A549 (cell line): ENCODE results near the gene TMTC1.

Experiments
- BHLHE40 ChIP-seq: IDR thresholded peaks from 2 replicates; pipeline ENCODE4 v1.6.1; 2012; ENCODE audit warnings: low read depth, low read length, inconsistent platforms
- CTCF ChIP-seq: fragments of >200 bp; sonication (Bioruptor Twin); formaldehyde crosslinking; IDR thresholded peaks from 3 replicates; pipeline ENCODE4 v1.5.1; 2016
- KDM1A ChIP-seq: fragments of 200-600 bp; sonication (generic); IDR thresholded peaks from 2 replicates; pipeline ENCODE4 v1.6.1; 2016; ENCODE audit warnings: low read depth, mild to moderate bottlenecking
- NR3C1 ChIP-seq: fragments of >200 bp; sonication (Bioruptor Twin); formaldehyde crosslinking; IDR thresholded peaks from 3 replicates; pipeline ENCODE4 v1.6.1; 2017
- POLR2A ChIP-seq: IDR thresholded peaks from 2 replicates; pipeline ENCODE4 v1.6.1; 2012; ENCODE audit warnings: mild to moderate bottlenecking, low read length
- RAD21 ChIP-seq, 2 experiments: fragments of >200 bp in 1 of 2; sonication (Bioruptor Twin) in 1 of 2; formaldehyde crosslinking in 1 of 2; IDR thresholded peaks in 1 of 2; conservative IDR thresholded peaks in 1 of 2; 2 replicates in 1 of 2; 3 replicates in 1 of 2; pipeline ENCODE4 v1.6.1; 2012 to 2018; ENCODE audit warnings: inconsistent platforms in 1 of 2
- RFX5 ChIP-seq: fragments of 450-650 bp; IDR thresholded peaks from 2 replicates; pipeline ENCODE4 v1.7.1; 2014; ENCODE audit warnings: antibody characterized with exemption, mild to moderate bottlenecking, moderate library complexity

DNA sequence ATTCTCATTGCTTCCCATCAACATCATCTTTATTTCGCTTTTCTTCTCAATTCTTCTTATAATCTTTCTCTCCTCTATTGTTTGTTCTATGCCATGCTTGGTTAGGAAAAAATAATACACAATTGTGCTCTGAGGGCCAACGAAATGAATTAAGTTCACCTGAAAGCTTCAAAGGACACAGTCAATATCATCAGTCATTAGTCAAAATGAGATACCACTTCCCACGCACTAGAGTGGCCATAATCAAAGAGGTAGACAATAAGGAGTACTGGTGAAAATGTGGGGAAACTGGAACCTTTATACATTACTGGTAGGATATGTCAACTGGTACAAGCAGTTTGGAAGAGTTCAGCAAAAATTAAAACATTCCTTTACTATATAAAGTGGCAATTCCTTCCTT lies 91.5 kb downstream of the TMTC1 start:
- TF ChIP-seq BHLHE40 = no peak
- TF ChIP-seq CTCF = no peak
- no peak for TF ChIP-seq RAD21 (conservative IDR thresholded peaks at IDR 0.05 in 1 of 2, IDR thresholded peaks at IDR 0.05 in 1 of 2)
- TF ChIP-seq POLR2A = no peak
- TF ChIP-seq NR3C1 = no peak
- TF ChIP-seq RFX5 = no peak
- no peak for TF ChIP-seq KDM1A
